GM21737 (cell line): ENCODE measurements around the gene PTPRG.

ENCODE experiments used
- ATAC-seq: cut with Tn5 transposase; IDR thresholded peaks from one replicate; pipeline ENCODE4 v1.9.1; 2021; ENCODE audit warnings: mild to moderate bottlenecking, moderate library complexity; ENCODE audit not compliant: unreplicated experiment

Gene PTPRG

GRCh38 chr3:61938878-61939549 is 377.6 kb downstream of the PTPRG start:
- no peak for ATAC-seq

- no peak for ATAC-seq
Observed at GRCh38 chr3:61940236-61940635, 378.9 kb downstream of the PTPRG start.

- no peak for ATAC-seq
Observed at GRCh38 chr3:61943975-61944374, 382.6 kb downstream of the PTPRG start.

DNA sequence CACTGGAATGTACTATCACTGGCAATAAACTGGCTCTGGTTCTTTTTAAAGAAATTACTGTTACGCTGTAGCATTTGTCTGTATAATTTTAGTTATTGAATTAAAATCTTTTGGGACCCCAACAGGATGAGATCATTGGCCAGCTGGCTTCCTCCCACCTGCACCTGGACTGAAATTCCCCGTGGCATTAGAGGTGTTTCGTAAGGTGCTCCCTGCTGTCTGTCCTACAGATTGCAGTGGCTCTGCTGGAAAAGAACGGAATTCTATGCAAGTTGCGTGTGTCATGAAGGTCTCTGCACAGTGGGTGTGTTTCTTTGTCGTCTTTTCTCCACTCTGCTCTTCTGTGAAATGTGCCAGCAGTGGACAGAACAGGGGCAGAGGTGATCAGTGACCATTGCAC is 383.4 kb downstream of the PTPRG start:
- ATAC-seq, result no peak

- ATAC-seq, result no peak
Observed at GRCh38 chr3:61945657-61946056, 384.3 kb downstream of the PTPRG start.

DNA sequence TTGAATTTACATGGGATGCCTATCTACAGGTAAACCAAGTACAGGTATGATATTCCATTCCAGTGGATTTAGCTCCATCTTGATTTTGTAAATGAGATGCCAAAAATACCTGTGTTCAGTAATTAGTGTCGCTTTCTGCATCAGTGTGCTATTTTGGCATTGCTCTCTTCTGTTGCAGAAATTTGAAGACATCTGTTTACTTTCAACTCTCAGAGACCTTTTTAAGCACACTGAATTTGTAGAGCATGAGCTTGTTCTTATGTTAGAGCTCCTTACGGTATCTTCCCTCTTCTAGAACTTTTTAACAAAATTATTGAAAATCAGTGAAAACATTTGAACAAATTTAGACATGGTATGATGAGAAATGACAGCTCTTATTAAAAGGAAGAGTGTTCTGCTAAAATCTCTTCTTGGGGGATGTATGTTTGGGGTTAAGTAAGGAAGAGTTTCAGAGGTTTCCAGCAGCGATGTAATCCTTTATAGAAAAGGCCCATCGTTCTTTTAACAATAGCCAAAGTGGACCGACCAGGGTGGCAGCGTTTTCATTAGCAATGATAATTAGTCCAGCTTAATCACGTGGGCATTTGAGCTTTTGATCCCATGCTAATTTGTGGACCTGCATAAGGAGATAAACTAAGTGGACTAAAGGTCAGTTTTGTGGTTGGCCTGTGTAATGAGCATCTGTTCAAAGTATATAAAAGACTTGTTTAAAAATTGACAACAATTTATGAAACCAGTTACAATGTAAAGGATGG is 385.4 kb downstream of the PTPRG start:
- ATAC-seq, result no peak

- no peak for ATAC-seq
Observed at GRCh38 chr3:61947456-61947855, 386.1 kb downstream of the PTPRG start.

GRCh38 chr3:61948699-61949305 is 387.4 kb downstream of the PTPRG start:
- ATAC-seq, result no peak

DNA sequence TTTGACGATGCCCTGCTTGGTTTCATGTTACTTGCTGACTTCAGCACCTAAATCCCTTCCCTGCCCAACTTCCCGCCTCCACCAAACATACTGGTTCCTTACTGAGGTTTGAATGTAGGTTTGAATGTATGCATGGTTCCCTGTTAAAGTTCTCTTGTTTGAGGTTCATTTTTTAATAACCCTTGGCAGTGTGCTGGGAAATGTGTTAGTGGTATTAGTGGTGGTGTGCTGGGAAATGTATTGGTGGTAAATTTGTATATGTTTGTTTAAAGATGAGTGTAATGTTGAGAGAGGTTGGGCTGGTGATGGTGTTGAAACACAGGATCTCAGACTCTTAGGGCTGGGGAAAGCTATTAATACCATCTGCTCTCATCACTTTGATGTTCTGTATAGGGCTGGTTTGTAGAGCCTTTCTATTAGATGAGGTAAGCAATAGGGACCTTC is 392.7 kb downstream of the PTPRG start:
- ATAC-seq, result no peak

GRCh38 chr3:61955483-61955882 is 394.1 kb downstream of the PTPRG start:
- no peak for ATAC-seq

- no peak for ATAC-seq
Observed at GRCh38 chr3:61956236-61956635, 394.9 kb downstream of the PTPRG start.

DNA sequence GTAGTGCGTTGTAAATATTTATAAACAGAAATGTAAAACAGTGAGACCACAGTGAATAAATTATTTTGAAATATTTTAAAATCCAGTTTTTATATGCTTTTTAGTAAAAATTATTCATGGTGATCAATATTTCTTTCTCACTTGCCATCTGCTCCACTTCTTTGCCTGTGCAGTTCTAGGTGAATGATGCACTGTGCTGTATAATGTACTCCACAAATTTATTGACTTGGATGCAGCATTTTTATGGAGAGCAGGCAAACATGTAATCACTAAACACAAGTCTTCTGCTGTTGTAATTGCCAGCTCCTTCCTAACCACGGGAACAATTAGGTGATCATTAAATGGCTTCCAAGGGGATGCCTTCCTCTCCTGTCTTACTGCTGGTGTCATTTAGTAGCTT is 395.9 kb downstream of the PTPRG start:
- ATAC-seq, result no peak

- ATAC-seq, result no peak
Observed at GRCh38 chr3:61960976-61961375, 399.6 kb downstream of the PTPRG start.

DNA sequence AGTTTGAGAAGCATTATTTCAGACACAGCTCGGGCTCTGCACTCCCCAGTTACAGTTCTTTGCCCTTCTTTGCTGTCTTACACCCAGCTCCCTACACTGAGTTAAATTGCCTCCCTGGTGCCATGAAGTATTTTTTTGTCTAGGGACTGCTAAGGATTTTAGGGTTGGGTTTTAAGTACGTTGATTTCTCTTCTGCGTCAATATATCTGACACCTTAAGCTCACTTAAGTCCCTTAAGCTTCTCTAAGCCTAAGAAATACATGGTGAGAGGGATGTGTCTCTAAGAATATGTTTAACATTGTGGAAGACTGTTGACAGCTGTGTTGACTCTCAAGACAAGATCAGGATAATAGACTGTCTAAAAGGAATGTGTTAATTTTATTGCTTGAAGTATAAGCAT is 400.5 kb downstream of the PTPRG start:
- ATAC-seq, result no peak

DNA sequence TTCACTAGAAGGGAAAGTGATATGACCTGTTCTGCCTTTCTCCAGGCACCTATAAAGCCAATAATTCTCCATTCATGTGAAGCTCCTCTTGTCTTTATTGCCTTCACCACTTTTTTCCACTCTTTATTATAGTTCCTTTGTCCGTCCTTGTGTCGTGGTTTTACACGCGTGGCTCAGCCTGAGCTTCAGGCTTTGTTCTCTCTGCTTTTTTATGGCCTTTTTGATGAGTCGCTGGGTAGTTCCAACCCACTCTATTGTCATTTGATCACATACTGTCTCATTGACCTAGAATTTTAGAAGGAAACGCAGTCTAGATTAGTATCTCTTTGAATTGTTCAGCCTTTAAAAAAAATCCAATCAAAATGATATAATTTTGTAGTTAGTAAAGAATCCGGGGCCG is 403.2 kb downstream of the PTPRG start:
- ATAC-seq, result no peak

DNA sequence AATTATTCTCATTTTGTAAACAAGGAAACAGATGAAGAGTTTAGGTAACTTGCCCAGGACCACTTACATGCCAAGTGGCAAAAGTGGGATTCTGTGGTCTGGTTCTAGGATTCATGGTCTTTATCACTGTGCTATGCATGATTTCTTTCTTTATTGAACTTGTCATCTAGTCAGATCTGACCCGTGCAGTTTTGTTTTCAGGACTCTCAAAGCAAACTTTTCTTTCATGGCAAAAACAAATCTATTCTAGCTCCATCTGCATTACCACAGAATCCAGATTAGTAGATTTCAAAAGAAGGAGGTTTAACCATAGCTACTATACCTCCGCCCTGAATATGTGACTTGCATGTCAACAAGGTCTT is 404.4 kb downstream of the PTPRG start:
- ATAC-seq, result no peak

DNA sequence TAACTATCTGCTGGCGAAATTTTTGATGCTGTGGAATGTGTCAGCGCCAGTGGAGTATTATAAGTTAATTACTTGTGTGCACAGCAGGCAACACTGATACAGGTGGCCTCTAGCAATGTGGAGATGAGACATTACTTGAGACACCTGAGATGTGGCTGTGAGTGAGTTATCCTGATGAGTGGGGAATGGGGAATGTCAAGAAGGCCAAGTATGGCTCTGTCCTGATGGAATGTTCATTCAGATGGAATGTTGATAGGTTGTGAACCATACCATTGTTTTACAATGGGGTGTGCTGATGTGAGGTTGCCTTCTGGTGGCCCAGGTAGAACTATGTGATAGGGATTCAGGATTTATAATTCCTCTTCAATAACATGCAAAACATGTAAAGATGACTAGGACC is 404.8 kb downstream of the PTPRG start:
- no peak for ATAC-seq

- no peak for ATAC-seq
Observed at GRCh38 chr3:61967019-61967418, 405.6 kb downstream of the PTPRG start.

DNA sequence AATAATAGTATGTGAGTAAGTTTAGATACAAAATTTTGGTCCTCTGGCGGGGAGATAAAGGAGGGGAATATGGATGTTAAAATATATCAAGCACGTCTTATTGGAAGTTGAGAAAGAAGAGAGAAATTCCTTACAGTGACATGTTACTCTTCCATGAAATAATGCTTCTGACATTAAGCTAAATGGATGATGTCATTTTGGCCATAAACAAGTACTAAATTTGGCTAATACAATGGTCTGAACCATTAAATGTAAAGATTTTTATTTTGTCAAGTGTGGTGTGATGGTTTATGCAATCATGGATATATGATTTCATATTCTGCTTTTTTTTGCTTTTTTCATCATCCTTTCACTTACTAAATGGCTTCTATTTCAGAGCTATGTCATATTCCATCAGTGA is 406.6 kb downstream of the PTPRG start:
- no peak for ATAC-seq

- no peak for ATAC-seq
Observed at GRCh38 chr3:61974662-61975061, 413.3 kb downstream of the PTPRG start.

DNA sequence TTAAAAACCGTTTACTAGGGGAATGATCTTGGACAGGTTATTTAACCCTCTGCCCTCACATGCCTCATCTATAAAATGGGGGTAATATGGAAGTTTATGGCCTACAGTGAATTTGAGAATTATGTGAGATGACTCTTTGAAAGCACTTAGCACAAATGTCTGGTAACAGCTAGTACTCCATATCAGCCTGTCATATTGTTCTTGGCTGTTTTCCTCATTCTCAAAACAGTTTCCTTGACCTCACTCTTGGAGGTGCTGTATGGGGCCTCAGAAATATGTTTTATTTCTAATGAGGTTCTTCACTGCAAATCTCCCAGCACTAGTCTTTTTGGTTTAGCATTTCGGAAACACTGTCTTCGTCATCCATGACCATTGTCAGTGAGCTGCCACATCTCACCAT is 413.8 kb downstream of the PTPRG start:
- no peak for ATAC-seq

GRCh38 chr3:61975936-61976335 is 414.6 kb downstream of the PTPRG start:
- ATAC-seq, result no peak
